H1 (cell line): ENCODE data around the gene CEP76. TPM values are rescaled to one million over a fixed set of nuclear protein-coding genes. Genes with fewer than 3 reads are reported as not detected.
A peak's percentile ranks its signal among the peaks of the same experiment; 100 is the strongest.

Experiments
- CHD7 ChIP-seq: fragments of 300-600 bp; sonication (generic); IDR thresholded peaks from 2 replicates; pipeline ENCODE4 v1.7.1; 2012; ENCODE audit warnings: low read length, moderate library complexity, mild to moderate bottlenecking, inconsistent platforms; ENCODE audit not compliant: insufficient replicate concordance
- GTF2F1 ChIP-seq: IDR thresholded peaks from 2 replicates; pipeline ENCODE4 v1.6.1; 2012; ENCODE audit warnings: low read depth, low read length, improper control_type of control experiment, borderline replicate concordance
- PHF8 ChIP-seq: fragments of 200-600 bp; sonication (generic); conservative IDR thresholded peaks from 2 replicates; pipeline ENCODE4 v1.7.1; 2012; ENCODE audit warnings: low read depth, mild to moderate bottlenecking, inconsistent platforms, low read length, moderate library complexity
- USF2 ChIP-seq: IDR thresholded peaks from 2 replicates; pipeline ENCODE4 v1.6.1; 2011; ENCODE audit warnings: low read length, improper control_type of control experiment
- polyA plus RNA-seq, 7 experiments: library from polyadenylated mRNA; depleted of rRNA in 3 of 7; stranded (reverse) in 5 of 7; unstranded in 2 of 7; fragments of >200 nt in 5 of 7; fragments of 200-250 nt in 2 of 7; gene quantifications; 1 replicate in 5 of 7; 2 replicates in 1 of 7; 4 replicates in 1 of 7; pipeline versions ENCODE4 v1.2.1 to v1.2.3, GENCODE V29; 2011 to 2013; ENCODE audit warnings: missing spikeins in 2 of 7, mixed read lengths in 2 of 7
- total RNA-seq: library from RNA; stranded (reverse); fragmentation: NEBNext Ultra II Directional; extraction: Animal tissue kit (Norgen Biotek cat#: 25700); gene quantifications from 2 replicates; pipeline ENCODE4 v1.2.1, GENCODE V29; 2021

Gene CEP76
- total and polyA plus RNA-seq, 2 of the 8 experiments (the other 6 are each of a cell fraction or from before 2014, with no cell fraction given): 9.0 to 18.1 TPM

GRCh38 chr18:12703096-12703567 lies 609 bp upstream of the CEP76 start (continued):
- TF ChIP-seq CHD7 (no peak), GTF2F1 (no peak), USF2 (no peak; the same call in 1 of the 2 replicates), PHF8 (peak; percentile 74)
